Loucy (cell line): ENCODE measurements around the gene ZNF429.
"Not testable (repeated sequence)": the region's sequence is repeated elsewhere in the genome, so short reads cannot be mapped to it uniquely, and the experiment has no call there.

Experiments used
- CTCF ChIP-seq: fragments of 200-600 bp; sonication (generic); conservative IDR thresholded peaks from 2 replicates; pipeline ENCODE4 v1.5.1; 2014; ENCODE audit warnings: mild to moderate bottlenecking, antibody characterized with exemption, low read length
- EZH2phosphoT487 ChIP-seq: fragments of 200-600 bp; IDR thresholded peaks from 2 replicates; pipeline ENCODE4 v1.6.1; 2018; ENCODE audit warnings: antibody characterized with exemption, mild to moderate bottlenecking, moderate library complexity, borderline replicate concordance

DNA sequence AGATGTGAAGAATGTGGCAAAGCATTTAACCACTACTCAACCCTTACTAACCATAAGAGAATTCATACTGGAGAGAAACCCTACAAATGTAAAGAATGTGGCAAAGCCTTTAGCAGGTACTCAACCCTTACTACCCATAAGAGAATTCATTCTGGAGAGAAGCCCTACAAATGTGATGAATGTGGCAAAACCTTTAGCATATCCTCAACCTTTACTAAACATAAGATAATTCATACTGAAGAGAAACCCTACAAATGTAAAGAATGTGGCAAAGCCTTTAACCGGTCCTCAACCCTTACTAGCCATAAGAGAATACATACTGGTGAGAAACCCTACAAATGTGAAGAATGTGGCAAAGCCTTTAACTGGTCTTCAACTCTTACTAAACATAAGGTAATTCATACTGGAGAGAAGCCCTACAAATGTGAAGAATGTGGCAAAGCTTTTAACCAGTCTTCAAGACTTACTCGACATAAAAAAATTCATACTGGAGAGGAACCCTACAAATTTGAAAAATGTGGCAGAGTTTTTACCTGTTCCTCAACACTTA, 31.4 kb downstream of the ZNF429 start:
- TF ChIP-seq CTCF, EZH2phosphoT487: not testable (repeated sequence)
